Epithelial cell of esophagus (primary cell): ENCODE results near the gene PHF21B.

Experiments
- DNase-seq: peaks from one replicate; pipeline ENCODE4 v3.0.0; 2010; ENCODE audit warnings: low read depth
- H3K4me3 ChIP-seq: 2 replicates; pipeline ENCODE4 v1.5.1; 2011; ENCODE audit warnings: mild to moderate bottlenecking, low read length, control low read depth
- CTCF ChIP-seq: IDR thresholded peaks from 2 replicates; pipeline ENCODE4 v1.5.1; 2011; ENCODE audit warnings: low read depth, mild to moderate bottlenecking, low read length, control low read depth, inconsistent platforms; ENCODE audit not compliant: insufficient read depth; ENCODE audit errors: missing control alignments

Gene PHF21B

GRCh38 chr22:44955102-44955501 is 54.7 kb downstream of the PHF21B start:
- no peak for DNase-seq
- H3K4me3 ChIP-seq = no peak overlapping the region
- TF ChIP-seq CTCF = no peak

GRCh38 chr22:44954149-44954548 is 55.7 kb downstream of the PHF21B start:
- no peak overlapping the region for H3K4me3 ChIP-seq
- no peak for DNase-seq
- no peak for TF ChIP-seq CTCF

GRCh38 chr22:44952863-44953746 is 56.7 kb downstream of the PHF21B start:
- no peak for DNase-seq
- TF ChIP-seq CTCF = no peak
- no peak overlapping the region for H3K4me3 ChIP-seq

- DNase-seq = no peak
- H3K4me3 ChIP-seq = no peak overlapping the region
- no peak for TF ChIP-seq CTCF
Measured at GRCh38 chr22:44951510-44951816, 58.3 kb downstream of the PHF21B start.

GRCh38 chr22:44950806-44951509 is 58.8 kb downstream of the PHF21B start:
- no peak for TF ChIP-seq CTCF
- H3K4me3 ChIP-seq = no peak overlapping the region
- no peak for DNase-seq

- H3K4me3 ChIP-seq = no peak overlapping the region
- no peak for DNase-seq
- TF ChIP-seq CTCF = no peak
Measured at GRCh38 chr22:44947846-44948245, 62.0 kb downstream of the PHF21B start.
